ENCODE data around the gene RNF130. TPM values are rescaled to one million over a fixed set of nuclear protein-coding genes. Genes with fewer than 3 reads are reported as not detected.

RNF130 gene
- polyA plus RNA-seq, 1 donor from 2014 or later, result 48.7 TPM

DNA sequence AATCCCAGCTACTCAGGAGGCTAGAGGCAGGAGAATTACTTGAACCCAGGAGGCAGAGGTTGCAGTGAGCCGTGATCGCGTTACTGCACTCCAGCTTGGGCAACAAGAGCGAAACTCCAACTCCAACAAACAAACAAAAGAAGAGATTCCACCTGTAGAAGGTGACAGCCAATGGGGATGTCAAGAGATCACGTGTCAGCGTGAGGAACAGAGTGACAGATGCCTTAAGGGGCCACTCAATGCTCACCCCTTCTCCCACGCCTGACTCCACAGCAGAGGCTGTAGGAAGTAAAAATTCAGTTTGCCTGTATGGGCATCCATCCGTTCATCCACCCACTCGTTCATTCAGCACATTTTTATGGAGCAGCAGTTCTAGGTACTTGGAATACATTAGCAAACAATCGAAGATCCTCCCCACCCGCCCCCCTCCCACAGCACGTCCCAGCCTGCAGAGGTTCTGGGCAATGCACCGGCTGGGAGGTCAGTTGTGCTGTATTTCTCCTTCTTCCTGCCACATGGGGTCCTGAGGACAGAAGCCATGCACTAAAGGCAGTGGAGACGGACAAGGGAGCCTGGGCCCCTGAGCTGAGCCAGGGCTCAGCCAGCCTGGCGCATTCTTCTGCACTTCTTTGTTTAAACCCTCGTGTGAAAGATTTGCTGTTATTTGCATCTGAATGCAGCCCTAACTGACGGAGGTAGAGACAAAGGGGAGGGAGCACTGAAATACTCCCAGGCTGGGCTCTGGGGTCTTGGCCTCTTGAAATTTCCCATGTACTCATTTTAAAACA is 11.3 kb upstream of the RNF130 start:
- H3K4me3 ChIP-seq (ENCODE audit: low read length), result no peak overlapping the region

DNA sequence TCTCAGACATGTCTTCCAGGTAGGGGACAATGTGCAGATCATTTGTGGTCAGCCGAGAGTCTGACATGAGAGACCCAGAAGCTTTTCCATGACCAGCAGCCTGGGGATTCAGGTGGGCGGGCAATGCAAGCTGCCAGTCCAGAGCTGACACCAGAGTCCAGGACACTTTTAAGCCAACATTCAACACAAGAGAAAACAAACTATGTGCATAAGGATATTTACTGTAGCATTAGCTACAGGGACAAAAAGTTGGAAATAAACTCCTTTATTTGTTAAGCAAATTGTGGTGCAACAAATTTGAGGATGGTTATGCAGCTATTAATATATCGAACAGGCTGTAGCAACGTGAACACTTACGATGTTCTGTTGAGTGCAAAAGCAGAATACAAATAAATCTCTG is 9.9 kb upstream of the RNF130 start:
- H2AFZ ChIP-seq (ENCODE audit: low read depth, low read length), result no peak overlapping the region
- TF ChIP-seq, protein P1, sequence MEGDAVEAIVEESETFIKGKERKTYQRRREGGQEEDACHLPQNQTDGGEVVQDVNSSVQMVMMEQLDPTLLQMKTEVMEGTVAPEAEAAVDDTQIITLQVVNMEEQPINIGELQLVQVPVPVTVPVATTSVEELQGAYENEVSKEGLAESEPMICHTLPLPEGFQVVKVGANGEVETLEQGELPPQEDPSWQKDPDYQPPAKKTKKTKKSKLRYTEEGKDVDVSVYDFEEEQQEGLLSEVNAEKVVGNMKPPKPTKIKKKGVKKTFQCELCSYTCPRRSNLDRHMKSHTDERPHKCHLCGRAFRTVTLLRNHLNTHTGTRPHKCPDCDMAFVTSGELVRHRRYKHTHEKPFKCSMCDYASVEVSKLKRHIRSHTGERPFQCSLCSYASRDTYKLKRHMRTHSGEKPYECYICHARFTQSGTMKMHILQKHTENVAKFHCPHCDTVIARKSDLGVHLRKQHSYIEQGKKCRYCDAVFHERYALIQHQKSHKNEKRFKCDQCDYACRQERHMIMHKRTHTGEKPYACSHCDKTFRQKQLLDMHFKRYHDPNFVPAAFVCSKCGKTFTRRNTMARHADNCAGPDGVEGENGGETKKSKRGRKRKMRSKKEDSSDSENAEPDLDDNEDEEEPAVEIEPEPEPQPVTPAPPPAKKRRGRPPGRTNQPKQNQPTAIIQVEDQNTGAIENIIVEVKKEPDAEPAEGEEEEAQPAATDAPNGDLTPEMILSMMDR (IDR thresholded peaks at IDR 0.05; ENCODE audit: poor library complexity, severe bottlenecking), result no peak
- TF ChIP-seq POLR2AphosphoS5 (IDR thresholded peaks at IDR 0.05), result no peak
- no peak for TF ChIP-seq SMC3 (conservative IDR thresholded peaks at IDR 0.05; ENCODE audit: poor library complexity)
- TF ChIP-seq, protein P2, sequence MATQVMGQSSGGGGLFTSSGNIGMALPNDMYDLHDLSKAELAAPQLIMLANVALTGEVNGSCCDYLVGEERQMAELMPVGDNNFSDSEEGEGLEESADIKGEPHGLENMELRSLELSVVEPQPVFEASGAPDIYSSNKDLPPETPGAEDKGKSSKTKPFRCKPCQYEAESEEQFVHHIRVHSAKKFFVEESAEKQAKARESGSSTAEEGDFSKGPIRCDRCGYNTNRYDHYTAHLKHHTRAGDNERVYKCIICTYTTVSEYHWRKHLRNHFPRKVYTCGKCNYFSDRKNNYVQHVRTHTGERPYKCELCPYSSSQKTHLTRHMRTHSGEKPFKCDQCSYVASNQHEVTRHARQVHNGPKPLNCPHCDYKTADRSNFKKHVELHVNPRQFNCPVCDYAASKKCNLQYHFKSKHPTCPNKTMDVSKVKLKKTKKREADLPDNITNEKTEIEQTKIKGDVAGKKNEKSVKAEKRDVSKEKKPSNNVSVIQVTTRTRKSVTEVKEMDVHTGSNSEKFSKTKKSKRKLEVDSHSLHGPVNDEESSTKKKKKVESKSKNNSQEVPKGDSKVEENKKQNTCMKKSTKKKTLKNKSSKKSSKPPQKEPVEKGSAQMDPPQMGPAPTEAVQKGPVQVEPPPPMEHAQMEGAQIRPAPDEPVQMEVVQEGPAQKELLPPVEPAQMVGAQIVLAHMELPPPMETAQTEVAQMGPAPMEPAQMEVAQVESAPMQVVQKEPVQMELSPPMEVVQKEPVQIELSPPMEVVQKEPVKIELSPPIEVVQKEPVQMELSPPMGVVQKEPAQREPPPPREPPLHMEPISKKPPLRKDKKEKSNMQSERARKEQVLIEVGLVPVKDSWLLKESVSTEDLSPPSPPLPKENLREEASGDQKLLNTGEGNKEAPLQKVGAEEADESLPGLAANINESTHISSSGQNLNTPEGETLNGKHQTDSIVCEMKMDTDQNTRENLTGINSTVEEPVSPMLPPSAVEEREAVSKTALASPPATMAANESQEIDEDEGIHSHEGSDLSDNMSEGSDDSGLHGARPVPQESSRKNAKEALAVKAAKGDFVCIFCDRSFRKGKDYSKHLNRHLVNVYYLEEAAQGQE (IDR thresholded peaks at IDR 0.05; ENCODE audit: borderline replicate concordance), result no peak
- TF ChIP-seq TAF1 (IDR thresholded peaks at IDR 0.05; ENCODE audit: low read depth), result no peak
- no peak for TF ChIP-seq EP300 (conservative IDR thresholded peaks at IDR 0.05; ENCODE audit: poor library complexity, severe bottlenecking)
- no peak for TF ChIP-seq RAD21 (conservative IDR thresholded peaks at IDR 0.05)
- TF ChIP-seq MXI1 (conservative IDR thresholded peaks at IDR 0.05; ENCODE audit: poor library complexity, severe bottlenecking), result no peak
- TF ChIP-seq EZH2 (IDR thresholded peaks at IDR 0.05; ENCODE audit: borderline replicate concordance, insufficient read depth, low read length, poor library complexity, severe bottlenecking), result no peak
- no peak overlapping the region for H3K4me2 ChIP-seq (ENCODE audit: low read length)
- no peaks in the 10 kb centered on the region for H3F3A ChIP-seq (ENCODE audit: insufficient read depth, low read length, poor library complexity, severe bottlenecking)
- H3K4me3 ChIP-seq (ENCODE audit: low read length), result no peak overlapping the region
- no peaks in the 10 kb centered on the region for H3K27me3 ChIP-seq (ENCODE audit: insufficient read depth, low read depth, low read length)
- H3K36me3 ChIP-seq (ENCODE audit: insufficient read depth, low read length), result no peaks in the 10 kb centered on the region
- H3K27ac ChIP-seq (ENCODE audit: low read length), result no peak overlapping the region
- no peaks in the 10 kb centered on the region for H3K9me3 ChIP-seq (ENCODE audit: low read length)
- no peak overlapping the region for H3K9ac ChIP-seq (ENCODE audit: low read length)
- H3K9me2 ChIP-seq (ENCODE audit: insufficient read depth, low read length), result no peaks in the 10 kb centered on the region
- H3K79me2 ChIP-seq (replicated peaks; ENCODE audit: insufficient read depth, low read length), result no peaks in the 10 kb centered on the region
- H4K20me1 ChIP-seq (ENCODE audit: insufficient read depth), result no peaks in the 10 kb centered on the region

More for the DNA sequence above, 11.3 kb upstream of the RNF130 start:
- no peaks in the 10 kb centered on the region for H3K79me2 ChIP-seq (replicated peaks; ENCODE audit: insufficient read depth, low read length)
- TF ChIP-seq SMC3 (conservative IDR thresholded peaks at IDR 0.05; ENCODE audit: poor library complexity) (no peak), TAF1 (IDR thresholded peaks at IDR 0.05; ENCODE audit: low read depth) (no peak), RAD21 (conservative IDR thresholded peaks at IDR 0.05) (no peak), MXI1 (conservative IDR thresholded peaks at IDR 0.05; ENCODE audit: poor library complexity, severe bottlenecking) (no peak), POLR2AphosphoS5 (IDR thresholded peaks at IDR 0.05) (no peak), EP300 (conservative IDR thresholded peaks at IDR 0.05; ENCODE audit: poor library complexity, severe bottlenecking) (no peak), EZH2 (IDR thresholded peaks at IDR 0.05; ENCODE audit: borderline replicate concordance, insufficient read depth, low read length, poor library complexity, severe bottlenecking) (no peak)
- TF ChIP-seq, protein P1 (IDR thresholded peaks at IDR 0.05; ENCODE audit: poor library complexity, severe bottlenecking), result no peak
- TF ChIP-seq, protein P2 (IDR thresholded peaks at IDR 0.05; ENCODE audit: borderline replicate concordance), result no peak
- H3K9ac ChIP-seq (ENCODE audit: low read length), result no peak overlapping the region
- H3K36me3 ChIP-seq (ENCODE audit: insufficient read depth, low read length), result no peaks in the 10 kb centered on the region
- H3K27ac ChIP-seq (ENCODE audit: low read length), result no peak overlapping the region
- H3K4me2 ChIP-seq (ENCODE audit: low read length), result no peak overlapping the region
- no peak overlapping the region for H2AFZ ChIP-seq (ENCODE audit: low read depth, low read length)
- no peaks in the 10 kb centered on the region for H3K27me3 ChIP-seq (ENCODE audit: insufficient read depth, low read depth, low read length)
- no peaks in the 10 kb centered on the region for H3K9me3 ChIP-seq (ENCODE audit: low read length)
- no peaks in the 10 kb centered on the region for H3K9me2 ChIP-seq (ENCODE audit: insufficient read depth, low read length)
- H3F3A ChIP-seq (ENCODE audit: insufficient read depth, low read length, poor library complexity, severe bottlenecking), result no peaks in the 10 kb centered on the region
- no peaks in the 10 kb centered on the region for H4K20me1 ChIP-seq (ENCODE audit: insufficient read depth)

Data from neural cell (in vitro differentiated cells).